ENCODE data around the gene SH2D1B. TPM values are rescaled to one million over a fixed set of nuclear protein-coding genes. Genes with fewer than 3 reads are reported as not detected.

Gene SH2D1B
- total and polyA plus RNA-seq, 2 donors (not counting 3 experiments of a cell fraction or from before 2014, with no cell fraction given): not detected

- Histone ChIP-seq H2AFZ (ENCODE audit: low read depth, low read length) (no peak overlapping the region), H3K9me3 (replicated peaks; ENCODE audit: control insufficient read depth, insufficient read depth, low read length) (no peaks in the 10 kb centered on the region), H3K4me3 (replicated peaks in 1 of 3; ENCODE audit: insufficient read depth in 1 of 3, low read depth in 1 of 3, low read length in 3 of 3) (no peak overlapping the region), H4K20me1 (replicated peaks; ENCODE audit: control insufficient read depth, extremely low read depth, insufficient read depth, low read length) (no peaks in the 10 kb centered on the region), H3K4me1 (ENCODE audit: control insufficient read depth, extremely low read depth, insufficient read depth, low read length) (no peaks in the 10 kb centered on the region), H3K9ac (replicated peaks; ENCODE audit: extremely low read depth, insufficient read depth, low read length) (no peak overlapping the region), H3K79me2 (ENCODE audit: control insufficient read depth, insufficient read depth, low read length) (no peaks in the 10 kb centered on the region), H3K4me2 (ENCODE audit: insufficient read depth, low read length) (no peak overlapping the region), H3K27ac (ENCODE audit: insufficient read depth, low read depth, low read length) (no peak overlapping the region), H3K36me3 (ENCODE audit: control insufficient read depth in 2 of 2, extremely low read depth in 1 of 2, insufficient read depth in 2 of 2, low read length in 2 of 2) (peaks cover 0 to 4% of the 10 kb centered on the region in 2 experiments), H3K9me1 (replicated peaks; ENCODE audit: control insufficient read depth, extremely low read depth, insufficient read depth, low read length) (no peaks in the 10 kb centered on the region), H3K27me3 (ENCODE audit: control insufficient read depth in 2 of 2, insufficient read depth in 2 of 2, low read length in 2 of 2) (no peaks in the 10 kb centered on the region)
- dilution Hi-C loops (cut with MboI; ENCODE audit: extremely low pct_ligation_motif_present, low sequenced_read_pairs): no loop called here
- POLR2A ChIA-PET: no interaction called here
- FAIRE-seq (no peak), DNase-seq (ENCODE audit: low read depth, low spot score) (no peak)
- BruUV-seq (replicated peaks): no TSS peak
- TF ChIP-seq MYC (IDR thresholded peaks at IDR 0.05; ENCODE audit: low read depth, low read length): no peak
- intact Hi-C loops (cut with micrococcal nuclease): no loop called here
- CTCF ChIA-PET: interaction anchor here (1.1 kb wide), 1 partner anchor 13 kb away, joined by 3 read pairs; no protein-coding TSS in a partner anchor
Observed at GRCh38 chr1:162370161-162370560, 41.8 kb downstream of the SH2D1B start.

GRCh38 chr1:162369571-162369970 lies 42.4 kb downstream of the SH2D1B start:
- Histone ChIP-seq H3K4me3 (replicated peaks in 1 of 3; ENCODE audit: insufficient read depth in 1 of 3, low read depth in 1 of 3, low read length in 3 of 3) (no peak overlapping the region), H3K79me2 (ENCODE audit: control insufficient read depth, insufficient read depth, low read length) (no peaks in the 10 kb centered on the region), H3K27me3 (ENCODE audit: control insufficient read depth in 2 of 2, insufficient read depth in 2 of 2, low read length in 2 of 2) (no peaks in the 10 kb centered on the region), H4K20me1 (replicated peaks; ENCODE audit: control insufficient read depth, extremely low read depth, insufficient read depth, low read length) (no peaks in the 10 kb centered on the region), H3K4me2 (ENCODE audit: insufficient read depth, low read length) (no peak overlapping the region), H3K9ac (replicated peaks; ENCODE audit: extremely low read depth, insufficient read depth, low read length) (no peak overlapping the region), H3K36me3 (ENCODE audit: control insufficient read depth in 2 of 2, extremely low read depth in 1 of 2, insufficient read depth in 2 of 2, low read length in 2 of 2) (peaks cover 0 to 4% of the 10 kb centered on the region in 2 experiments), H3K9me3 (replicated peaks; ENCODE audit: control insufficient read depth, insufficient read depth, low read length) (no peaks in the 10 kb centered on the region), H3K9me1 (replicated peaks; ENCODE audit: control insufficient read depth, extremely low read depth, insufficient read depth, low read length) (no peaks in the 10 kb centered on the region), H3K4me1 (ENCODE audit: control insufficient read depth, extremely low read depth, insufficient read depth, low read length) (no peaks in the 10 kb centered on the region), H3K27ac (ENCODE audit: insufficient read depth, low read depth, low read length) (no peak overlapping the region), H2AFZ (ENCODE audit: low read depth, low read length) (no peak overlapping the region)
- dilution Hi-C loops (cut with MboI; ENCODE audit: extremely low pct_ligation_motif_present, low sequenced_read_pairs): no loop called here
- FAIRE-seq (no peak), DNase-seq (ENCODE audit: low read depth, low spot score) (no peak)
- TF ChIP-seq POLR2A (IDR thresholded peaks at IDR 0.05; ENCODE audit: low read depth, low read length) (no peak), FOS (IDR thresholded peaks at IDR 0.05; ENCODE audit: borderline replicate concordance, insufficient read depth, low read length) (no peak), GATA2 (IDR thresholded peaks at IDR 0.05; ENCODE audit: insufficient read depth, insufficient read length, low read depth, low read length) (no peak), MYC (IDR thresholded peaks at IDR 0.05; ENCODE audit: low read depth, low read length) (no peak), EZH2 (IDR thresholded peaks at IDR 0.05; ENCODE audit: borderline replicate concordance, low read depth, low read length, severe bottlenecking) (no peak), POLR2AphosphoS5 (IDR thresholded peaks at IDR 0.05; ENCODE audit: insufficient read depth, low read depth, low read length) (no peak), MAX (IDR thresholded peaks at IDR 0.05; ENCODE audit: insufficient read depth, insufficient read length) (no peak), JUN (IDR thresholded peaks at IDR 0.05; ENCODE audit: borderline replicate concordance, insufficient read depth, insufficient read length, low read depth) (no peak), CTCF (IDR thresholded peaks at IDR 0.05; ENCODE audit: extremely low read depth in 1 of 2, insufficient read depth in 1 of 2, low read depth in 1 of 2, low read length in 2 of 2) (no peak)
- CTCF ChIA-PET: interaction anchor here (4.4 kb wide), 1 partner anchor 12 kb away, joined by 24 read pairs; no protein-coding TSS in a partner anchor
- no TSS peak for BruUV-seq (replicated peaks)
- intact Hi-C loops (cut with micrococcal nuclease): no loop called here
- POLR2A ChIA-PET: no interaction called here
